ENCODE measurements around the gene BSG.

DNA sequence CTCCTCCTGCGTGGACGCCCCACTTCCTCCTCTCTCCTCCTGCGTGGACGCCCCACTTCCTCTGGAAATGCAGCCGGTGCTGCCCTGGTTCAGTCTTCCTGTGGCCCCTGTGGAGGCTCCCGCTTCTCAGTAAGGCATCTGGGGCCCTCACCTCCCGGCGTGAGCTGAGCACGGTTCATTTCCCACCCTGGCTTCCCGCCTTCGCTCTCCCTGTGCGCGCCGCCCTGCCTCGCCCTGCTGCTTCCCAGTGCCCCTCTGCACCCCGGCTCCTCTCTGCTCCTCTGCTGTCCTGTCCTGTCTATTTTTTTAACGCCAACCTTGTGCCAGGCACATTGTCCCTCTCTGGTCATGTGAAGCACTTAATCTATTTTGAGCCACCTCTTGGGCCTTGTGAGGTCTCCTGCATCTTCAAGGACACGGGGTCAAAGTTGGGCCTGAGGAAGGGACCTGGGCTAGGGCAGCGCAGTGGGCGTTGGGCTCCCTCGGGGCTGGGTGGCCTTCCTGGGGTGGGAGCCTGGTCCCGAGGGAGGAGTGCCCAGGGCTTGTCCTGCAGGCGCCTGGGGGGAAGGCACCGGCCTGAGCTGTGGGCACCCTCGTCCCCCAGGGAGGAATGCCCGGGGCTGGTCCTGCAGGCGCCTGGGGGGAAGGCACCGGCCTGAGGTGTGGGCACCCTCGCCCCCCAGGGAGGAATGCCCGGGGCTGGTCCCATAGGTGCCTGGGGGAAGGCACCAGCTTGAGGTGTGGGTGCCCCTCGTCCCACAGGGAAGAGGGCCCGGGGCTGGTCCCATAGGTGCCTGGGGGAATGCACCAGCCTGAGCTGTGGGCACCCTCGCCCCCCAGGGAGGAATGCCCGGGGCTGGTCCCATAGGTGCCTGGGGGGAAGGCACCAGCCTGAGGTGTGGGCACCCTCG is 30.2 kb downstream of the BSG start:
- TF ChIP-seq, protein P1, sequence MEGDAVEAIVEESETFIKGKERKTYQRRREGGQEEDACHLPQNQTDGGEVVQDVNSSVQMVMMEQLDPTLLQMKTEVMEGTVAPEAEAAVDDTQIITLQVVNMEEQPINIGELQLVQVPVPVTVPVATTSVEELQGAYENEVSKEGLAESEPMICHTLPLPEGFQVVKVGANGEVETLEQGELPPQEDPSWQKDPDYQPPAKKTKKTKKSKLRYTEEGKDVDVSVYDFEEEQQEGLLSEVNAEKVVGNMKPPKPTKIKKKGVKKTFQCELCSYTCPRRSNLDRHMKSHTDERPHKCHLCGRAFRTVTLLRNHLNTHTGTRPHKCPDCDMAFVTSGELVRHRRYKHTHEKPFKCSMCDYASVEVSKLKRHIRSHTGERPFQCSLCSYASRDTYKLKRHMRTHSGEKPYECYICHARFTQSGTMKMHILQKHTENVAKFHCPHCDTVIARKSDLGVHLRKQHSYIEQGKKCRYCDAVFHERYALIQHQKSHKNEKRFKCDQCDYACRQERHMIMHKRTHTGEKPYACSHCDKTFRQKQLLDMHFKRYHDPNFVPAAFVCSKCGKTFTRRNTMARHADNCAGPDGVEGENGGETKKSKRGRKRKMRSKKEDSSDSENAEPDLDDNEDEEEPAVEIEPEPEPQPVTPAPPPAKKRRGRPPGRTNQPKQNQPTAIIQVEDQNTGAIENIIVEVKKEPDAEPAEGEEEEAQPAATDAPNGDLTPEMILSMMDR (IDR thresholded peaks at IDR 0.05; ENCODE audit: poor library complexity, severe bottlenecking): no peak
- TF ChIP-seq EZH2 (IDR thresholded peaks at IDR 0.05; ENCODE audit: borderline replicate concordance, insufficient read depth, low read length, poor library complexity, severe bottlenecking) (no peak), POLR2AphosphoS5 (IDR thresholded peaks at IDR 0.05) (no peak), TAF1 (IDR thresholded peaks at IDR 0.05; ENCODE audit: low read depth) (no peak), EP300 (conservative IDR thresholded peaks at IDR 0.05; ENCODE audit: poor library complexity, severe bottlenecking) (no peak), RAD21 (conservative IDR thresholded peaks at IDR 0.05) (no peak), MXI1 (conservative IDR thresholded peaks at IDR 0.05; ENCODE audit: poor library complexity, severe bottlenecking) (no peak)

Measured in neural cell (in vitro differentiated cells).